ENCODE measurements around the gene NR2F2.

GRCh38 chr15:96343113-96344059 is 12.9 kb downstream of the NR2F2 start:
- TF ChIP-seq CTCF (conservative IDR thresholded peaks at IDR 0.05), result no peak
- TF ChIP-seq ZFX (IDR thresholded peaks at IDR 0.05), result no peak
